Liver (tissue), 9 donors: ENCODE data around the gene ARF4. TPM values are rescaled to one million over a fixed set of nuclear protein-coding genes. Genes with fewer than 3 reads are reported as not detected.

Experiments used
- DNase-seq: peaks from one replicate; pipeline ENCODE4 v3.0.0-alpha.2; 2017; ENCODE audit warnings: low spot score
- H3K27ac ChIP-seq, 2 donors: one replicate each; pipeline ENCODE4 v1.7.0; 2013; ENCODE audit warnings: inconsistent platforms in 2 of 2, low read length in 2 of 2, control low read depth in 1 of 2, low read depth in 1 of 2, mild to moderate bottlenecking in 1 of 2
- H3K27me3 ChIP-seq, 4 donors: one replicate each; pipeline versions ENCODE4 v1.6.1 to v1.7.0; 2013; ENCODE audit warnings: low read length in 3 of 4, inconsistent platforms in 1 of 4, mild to moderate bottlenecking in 1 of 4, moderate library complexity in 1 of 4; ENCODE audit not compliant: control insufficient read depth in 4 of 4, insufficient read depth in 4 of 4
- H3K36me3 ChIP-seq, 4 donors: one replicate each; pipeline versions ENCODE4 v1.6.1 to v1.7.0; 2013; ENCODE audit warnings: low read length in 3 of 4, mild to moderate bottlenecking in 3 of 4, low read depth in 1 of 4, moderate library complexity in 1 of 4; ENCODE audit not compliant: control insufficient read depth in 4 of 4, insufficient read depth in 3 of 4
- H3K4me1 ChIP-seq, 4 donors: one replicate each; pipeline versions ENCODE4 v1.6.1 to v1.7.0; 2013; ENCODE audit warnings: low read length in 3 of 4, mild to moderate bottlenecking in 3 of 4, moderate library complexity in 1 of 4; ENCODE audit not compliant: control insufficient read depth in 4 of 4, insufficient read depth in 4 of 4
- H3K4me3 ChIP-seq, 3 donors: one replicate each; pipeline versions ENCODE4 v1.6.1 to v1.7.0; 2013; ENCODE audit warnings: low read length in 3 of 3, control low read depth in 1 of 3, low read depth in 1 of 3, mild to moderate bottlenecking in 1 of 3
- H3K9ac ChIP-seq, 2 donors: one replicate each; pipeline ENCODE4 v1.7.0; 2013; ENCODE audit warnings: low read length in 2 of 2, mild to moderate bottlenecking in 2 of 2, moderate library complexity in 2 of 2, control low read depth in 1 of 2, low read depth in 1 of 2
- H3K9me3 ChIP-seq, 4 donors: one replicate each; pipeline versions ENCODE4 v1.6.1 to v1.7.0; 2013; ENCODE audit warnings: low read length in 3 of 4; ENCODE audit not compliant: control insufficient read depth in 4 of 4
- ATF3 ChIP-seq: IDR thresholded peaks from 2 replicates; pipeline ENCODE4 v1.6.1; 2016; ENCODE audit warnings: antibody characterized with exemption
- CTCF ChIP-seq: fragments of 150-350 bp; IDR thresholded peaks from 2 replicates; pipeline ENCODE4 v1.5.1; 2017; ENCODE audit warnings: improper control_type of control experiment, low read depth, low read length; ENCODE audit not compliant: missing input control
- FOXA2 ChIP-seq: IDR thresholded peaks from 2 replicates; pipeline ENCODE4 v1.6.1; 2016; ENCODE audit warnings: antibody characterized with exemption
- GABPA ChIP-seq, 2 donors: IDR thresholded peaks in 1 of 2; conservative IDR thresholded peaks in 1 of 2; 2 replicates each; pipeline ENCODE4 v1.6.1; 2016; ENCODE audit warnings: antibody characterized with exemption in 2 of 2, mild to moderate bottlenecking in 1 of 2, moderate library complexity in 1 of 2
- HNF4A ChIP-seq, 2 donors: conservative IDR thresholded peaks; 2 replicates each; pipeline ENCODE4 v1.6.1; 2016; ENCODE audit warnings: antibody characterized with exemption in 2 of 2, mild to moderate bottlenecking in 2 of 2
- HNF4G ChIP-seq: IDR thresholded peaks from 2 replicates; pipeline ENCODE4 v1.6.1; 2016; ENCODE audit warnings: antibody characterized with exemption
- JUND ChIP-seq, 2 donors: IDR thresholded peaks; 2 replicates each; pipeline ENCODE4 v1.6.1; 2016; ENCODE audit warnings: antibody characterized with exemption in 2 of 2
- RAD21 ChIP-seq, 2 donors: IDR thresholded peaks; 2 replicates each; pipeline ENCODE4 v1.6.1; 2016; ENCODE audit warnings: antibody characterized with exemption in 2 of 2, mild to moderate bottlenecking in 2 of 2
- REST ChIP-seq: IDR thresholded peaks from 2 replicates; pipeline ENCODE4 v1.6.1; 2016; ENCODE audit warnings: antibody characterized with exemption, mild to moderate bottlenecking
- RXRA ChIP-seq, 2 donors: IDR thresholded peaks; 2 replicates each; pipeline ENCODE4 v1.6.1; 2017 to 2018; ENCODE audit warnings: antibody characterized with exemption in 2 of 2, mild to moderate bottlenecking in 1 of 2
- SP1 ChIP-seq: IDR thresholded peaks from 2 replicates; pipeline ENCODE4 v1.6.1; 2018; ENCODE audit warnings: antibody characterized with exemption, mild to moderate bottlenecking
- TAF1 ChIP-seq: conservative IDR thresholded peaks from 2 replicates; pipeline ENCODE4 v1.6.1; 2016; ENCODE audit warnings: antibody characterized with exemption, mild to moderate bottlenecking
- YY1 ChIP-seq: IDR thresholded peaks from 2 replicates; pipeline ENCODE4 v1.6.1; 2016; ENCODE audit warnings: antibody characterized with exemption, mild to moderate bottlenecking
- ZBTB33 ChIP-seq: IDR thresholded peaks from 2 replicates; pipeline ENCODE4 v1.6.1; 2016; ENCODE audit warnings: antibody characterized with exemption
- WGBS: extraction: QIAGEN DNeasy Blood & Tissue Kit; methylation state at CpG from one replicate; pipeline ENCODE4 v1.1.7; 2013; 5-methylcytosine and 5-hydroxymethylcytosine counted together
- polyA plus RNA-seq, 2 donors: library from polyadenylated mRNA; stranded (reverse) in 1 of 2; unstranded in 1 of 2; fragments of 200-250 nt in 1 of 2; fragments of >200 nt in 1 of 2; fragmentation: Nextera tagmentation in 1 of 2; extraction: Ambion mirVana in 1 of 2; gene quantifications; one replicate each; pipeline versions ENCODE4 v1.2.1 to v1.2.3, GENCODE V29; 2013 to 2015
- total RNA-seq, 2 donors: library from RNA; depleted of rRNA; stranded (reverse); fragments of >200 nt; gene quantifications; one replicate each; pipeline ENCODE4 v1.2.3, GENCODE V29; 2014
- donor health status: healthy.
- donor health status: healthy.
- donor health status: healthy.
- donor health status: healthy.
- donor health status: healthy.

ARF4 gene
- total and polyA plus RNA-seq, 4 donors: 90.0 to 143 (median 106) TPM

- Histone ChIP-seq H3K4me1 (peaks cover 2 to 7% (median 4%) of the 10 kb centered on the region in 4 donors), H3K9me3 (no peaks in the 10 kb centered on the region), H3K36me3 (peaks cover 7 to 25% (median 21%) of the 10 kb centered on the region in 4 donors), H3K27me3 (no peaks in the 10 kb centered on the region), H3K27ac (no peak overlapping the region), H3K9ac (no peak overlapping the region), H3K4me3 (no peak overlapping the region)
- TF ChIP-seq HNF4A (conservative IDR thresholded peaks at IDR 0.05): no peak
- TF ChIP-seq FOXA2: no peak
- TF ChIP-seq ZBTB33: no peak
- no peak for TF ChIP-seq SP1
- TF ChIP-seq GABPA (IDR thresholded peaks at IDR 0.05 in 1 of 2, conservative IDR thresholded peaks at IDR 0.05 in 1 of 2): no peak
- TF ChIP-seq ATF3: no peak
- no peak for TF ChIP-seq RAD21 (IDR thresholded peaks at IDR 0.05)
- TF ChIP-seq JUND (IDR thresholded peaks at IDR 0.05): no peak
- TF ChIP-seq TAF1: no peak
- TF ChIP-seq HNF4G: no peak
- no peak for TF ChIP-seq REST
- no peak for TF ChIP-seq RXRA (IDR thresholded peaks at IDR 0.05)
- no peak for TF ChIP-seq CTCF
- no peak for TF ChIP-seq YY1
- no peak for DNase-seq
- 87% methylated on average over 2 of the region's 2 CpGs for WGBS
Measured at GRCh38 chr3:57583544-57583943, 13.6 kb downstream of the ARF4 start.

- no peak overlapping the region for H3K9ac ChIP-seq
- no peak overlapping the region for H3K27ac ChIP-seq
- H3K27me3 ChIP-seq: no peaks in the 10 kb centered on the region
- TF ChIP-seq RAD21 (IDR thresholded peaks at IDR 0.05) (peak in 1 of 2 donors; percentile 34), ATF3 (no peak)
- DNase-seq: no peak
- H3K4me1 ChIP-seq: peaks cover 0 to 7% (median 4%) of the 10 kb centered on the region in 4 donors
- peaks cover 9 to 25% (median 24%) of the 10 kb centered on the region in 4 donors for H3K36me3 ChIP-seq
- H3K4me3 ChIP-seq: no peak overlapping the region
- no peaks in the 10 kb centered on the region for H3K9me3 ChIP-seq
- WGBS: 88% methylated on average over 7 of the region's 7 CpGs
Measured at GRCh38 chr3:57582474-57583168, 14.5 kb downstream of the ARF4 start.
